ENCODE results near the gene HIPK4.
"Not testable (repeated sequence)": the region's sequence is repeated elsewhere in the genome, so short reads cannot be mapped to it uniquely, and the experiment has no call there.

HIPK4 gene

GRCh38 chr19:40416918-40417642 lies 27.1 kb upstream of the HIPK4 start:
- no peak for DNase-seq (ENCODE audit: low read depth in 2 of 2)

DNA sequence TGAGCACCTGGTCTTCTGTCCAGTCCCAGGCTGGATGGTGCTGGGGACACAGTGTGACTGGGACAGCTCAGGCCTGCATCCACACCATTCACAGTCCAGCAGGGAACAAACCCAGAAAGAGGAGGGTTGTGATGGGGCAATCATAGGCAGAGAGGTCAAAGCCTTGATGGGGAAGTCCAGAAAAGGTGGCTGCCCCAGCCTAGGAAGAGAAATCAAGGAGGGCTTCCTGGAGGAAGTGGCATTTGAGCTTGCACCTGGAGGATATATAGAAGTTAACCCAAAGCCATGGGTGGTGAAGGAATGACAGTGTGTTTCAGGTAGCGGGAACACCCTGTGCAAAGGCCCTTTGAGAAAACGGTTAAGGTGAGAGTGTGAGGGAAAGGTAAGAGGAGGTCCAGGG lies 25.8 kb upstream of the HIPK4 start:
- DNase-seq (ENCODE audit: low read depth in 2 of 2): no peak

GRCh38 chr19:40414542-40415535 lies 24.9 kb upstream of the HIPK4 start:
- DNase-seq (ENCODE audit: low read depth in 2 of 2): no peak

DNA sequence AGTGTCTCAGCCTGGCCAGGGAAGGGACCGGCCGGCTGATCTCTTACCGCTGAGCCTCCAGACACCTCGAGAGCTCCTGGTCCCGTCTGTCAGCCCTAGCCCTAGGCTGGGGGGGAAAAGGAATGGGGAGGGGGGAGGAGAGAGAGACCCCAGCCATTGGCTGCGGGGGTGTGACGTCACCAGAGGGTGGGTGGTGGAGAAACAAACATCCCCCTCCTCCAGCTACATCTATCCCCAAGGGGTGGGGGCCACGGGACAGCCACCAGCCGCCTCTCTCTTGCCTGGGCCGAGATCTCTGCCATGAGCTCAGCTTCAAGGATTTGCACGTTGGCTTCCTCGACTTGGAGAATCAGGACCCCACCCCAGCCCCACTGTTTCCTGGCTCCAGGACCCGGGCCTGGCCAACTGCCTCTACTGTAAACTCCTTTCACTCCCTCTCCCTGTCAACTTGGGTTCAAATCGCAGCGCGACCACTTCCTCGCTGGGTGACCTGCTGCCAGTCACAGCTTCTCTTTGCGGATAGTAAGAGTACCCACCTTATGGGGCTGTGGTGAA lies 23.4 kb upstream of the HIPK4 start, which contains the start of gene PRX:
Gene PRX, minus strand, starts transcription at position 88 of the 555 bp plus-strand sequence. CDS start 5,446 bp downstream, outside the sequence.
- DNase-seq (ENCODE audit: low read depth in 2 of 2): no peak

GRCh38 chr19:40412866-40413265 lies 22.9 kb upstream of the HIPK4 start:
- DNase-seq (ENCODE audit: low read depth in 2 of 2): no peak

- no peak for DNase-seq (ENCODE audit: low read depth in 2 of 2)
Observed at GRCh38 chr19:40411958-40412499, 22.0 kb upstream of the HIPK4 start.

DNA sequence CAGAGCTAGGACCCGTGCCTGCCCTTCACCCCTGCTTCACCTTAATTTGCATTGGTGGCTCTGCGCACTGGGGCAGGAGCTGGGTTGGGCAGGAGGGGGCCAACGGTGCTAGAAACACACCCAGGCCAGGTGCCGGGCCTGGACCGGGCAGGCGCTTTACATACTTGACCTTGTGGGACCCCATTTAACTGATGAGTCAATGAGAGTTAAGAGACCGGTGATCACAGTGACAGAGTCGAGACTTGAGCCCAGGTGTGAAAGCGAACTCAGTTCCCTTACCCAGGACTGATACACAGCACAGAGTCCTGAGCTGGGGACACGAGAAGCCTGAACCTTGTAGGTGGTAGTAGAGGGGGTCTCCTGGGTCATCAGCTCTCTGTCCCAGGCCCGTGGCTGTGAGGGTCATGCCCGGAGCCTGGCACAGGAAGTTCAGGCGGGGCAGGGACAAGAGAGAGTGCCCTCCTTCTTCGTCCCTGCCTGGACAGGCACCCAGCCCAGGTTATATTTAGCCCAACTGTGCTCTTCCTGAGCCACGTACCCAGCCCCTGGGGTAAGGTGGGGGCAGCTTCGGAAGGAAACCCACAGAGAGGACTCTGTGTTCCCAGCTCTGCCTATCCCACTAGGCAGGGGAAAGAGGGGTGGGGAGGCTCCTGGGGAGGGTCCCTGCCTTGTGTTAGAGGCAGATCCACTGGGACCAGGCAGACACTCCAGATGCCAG lies 21.3 kb upstream of the HIPK4 start:
- no peak for DNase-seq (ENCODE audit: low read depth in 2 of 2)

GRCh38 chr19:40410030-40410389 lies 20.0 kb upstream of the HIPK4 start:
- no peak for DNase-seq (ENCODE audit: low read depth in 2 of 2)

DNA sequence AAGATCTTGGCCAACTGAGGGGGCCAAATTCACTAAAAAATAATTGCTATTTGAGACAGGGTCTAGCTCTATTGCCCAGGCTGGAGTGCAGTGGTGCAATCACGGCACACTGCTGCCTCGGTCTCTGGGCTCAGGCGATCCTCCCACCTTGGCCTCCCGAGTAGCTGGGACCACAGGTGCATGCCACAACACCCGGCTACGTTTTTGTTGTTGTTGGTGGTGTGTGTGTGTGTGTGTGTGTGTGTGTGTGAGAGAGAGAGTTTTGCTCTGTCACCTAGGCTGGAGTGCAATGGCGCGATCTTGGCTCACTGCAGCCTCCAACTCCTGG lies 18.6 kb upstream of the HIPK4 start:
- DNase-seq (ENCODE audit: low read depth in 2 of 2): not testable (repeated sequence)

DNA sequence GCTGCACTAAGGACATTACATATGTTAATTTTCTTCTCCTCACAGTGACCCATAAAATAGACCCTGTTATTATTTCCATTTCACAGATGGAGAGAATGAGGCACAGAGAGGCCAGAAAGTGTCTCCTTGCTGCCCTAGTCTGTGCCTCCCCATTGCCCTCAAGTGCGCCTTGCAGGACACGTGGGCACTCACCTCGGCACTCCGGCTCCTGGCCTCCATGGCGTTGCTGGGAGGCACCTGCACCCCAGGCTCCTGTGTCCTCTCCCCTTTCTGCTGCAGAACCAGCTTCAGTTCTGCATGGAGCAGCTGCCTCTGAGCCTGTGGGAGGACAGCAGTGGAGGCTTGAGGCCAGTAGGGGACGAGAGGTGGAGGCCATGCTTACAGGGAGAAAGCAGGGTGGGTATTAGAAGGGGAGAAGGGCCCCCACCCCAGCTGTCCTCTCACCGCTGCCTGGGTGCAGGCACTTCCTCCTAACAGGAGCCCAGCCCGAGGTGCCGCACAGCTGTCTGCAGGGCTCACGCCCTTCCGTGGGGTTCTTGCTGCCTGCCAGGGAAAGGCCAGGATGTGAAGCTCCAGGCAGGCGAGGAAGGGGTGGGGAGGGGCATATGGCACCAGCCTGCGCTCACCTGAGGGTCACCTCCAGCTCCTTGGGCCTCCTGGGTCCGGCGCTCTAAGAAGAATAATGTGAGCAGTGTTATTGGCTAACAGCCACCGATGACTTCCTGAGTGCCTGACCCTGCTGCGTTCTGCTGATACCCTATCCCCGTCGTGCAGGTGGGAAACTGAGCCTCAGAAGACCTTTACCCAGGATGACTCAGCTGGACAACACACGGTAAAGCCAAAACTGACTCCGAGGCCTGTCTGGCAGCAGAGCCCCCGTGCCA lies 18.0 kb upstream of the HIPK4 start:
- no peak for DNase-seq (ENCODE audit: low read depth in 2 of 2)

DNA sequence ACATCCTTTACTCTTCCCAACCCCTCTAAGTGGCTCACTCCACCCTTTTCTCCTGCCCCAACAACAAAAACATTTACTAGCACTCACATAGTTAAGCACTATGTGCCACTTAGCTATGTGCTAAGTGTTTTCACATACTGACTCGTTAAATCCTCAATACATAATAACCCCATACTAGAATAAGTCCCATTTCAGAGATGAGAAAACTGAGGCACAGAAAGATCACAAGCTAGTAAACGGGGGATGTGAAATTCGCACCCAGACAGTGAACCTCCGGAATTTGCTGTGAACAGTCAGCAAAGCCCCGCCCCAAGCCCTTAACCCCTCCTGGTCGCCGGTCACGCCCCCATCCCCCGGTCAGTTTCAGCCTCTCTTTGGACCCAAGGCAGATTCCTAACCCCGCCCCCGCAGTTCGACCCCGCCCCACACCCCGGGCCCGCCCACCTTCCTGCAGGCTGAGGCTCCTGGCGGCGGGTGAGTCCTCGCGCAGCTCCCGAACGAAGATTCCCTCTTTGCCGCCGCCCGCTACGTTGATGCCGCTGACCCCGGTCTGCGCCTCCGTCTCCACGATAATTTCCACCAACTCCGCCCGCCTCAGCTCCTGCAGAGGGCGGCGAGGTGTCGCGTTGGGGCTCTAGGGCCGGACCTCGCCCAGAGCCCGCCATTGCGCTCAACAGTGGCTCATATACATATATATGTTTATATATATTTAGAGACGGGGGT lies 13.4 kb upstream of the HIPK4 start:
- DNase-seq (ENCODE audit: low read depth in 2 of 2): peak; percentile 49 to 53

DNA sequence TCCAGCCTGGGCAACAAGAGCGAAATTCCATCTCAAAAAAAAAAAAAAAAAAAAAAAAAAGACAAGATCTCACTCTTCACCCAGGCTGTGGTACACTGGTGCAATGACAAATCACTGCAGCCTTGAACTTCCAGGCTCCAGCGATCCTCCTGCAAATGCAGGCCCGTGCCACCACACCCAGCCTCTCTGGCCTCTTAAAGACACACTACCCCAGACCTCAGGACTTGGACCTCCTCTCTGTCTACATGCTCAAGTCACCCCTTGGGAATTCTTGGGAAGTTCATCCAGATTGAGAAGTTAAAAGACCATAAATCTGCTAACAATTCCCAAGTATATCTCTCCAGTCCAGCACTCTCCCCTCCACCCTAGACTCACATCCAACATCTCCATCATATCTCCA lies 10.6 kb upstream of the HIPK4 start:
- DNase-seq (ENCODE audit: low read depth in 2 of 2): no peak

DNA sequence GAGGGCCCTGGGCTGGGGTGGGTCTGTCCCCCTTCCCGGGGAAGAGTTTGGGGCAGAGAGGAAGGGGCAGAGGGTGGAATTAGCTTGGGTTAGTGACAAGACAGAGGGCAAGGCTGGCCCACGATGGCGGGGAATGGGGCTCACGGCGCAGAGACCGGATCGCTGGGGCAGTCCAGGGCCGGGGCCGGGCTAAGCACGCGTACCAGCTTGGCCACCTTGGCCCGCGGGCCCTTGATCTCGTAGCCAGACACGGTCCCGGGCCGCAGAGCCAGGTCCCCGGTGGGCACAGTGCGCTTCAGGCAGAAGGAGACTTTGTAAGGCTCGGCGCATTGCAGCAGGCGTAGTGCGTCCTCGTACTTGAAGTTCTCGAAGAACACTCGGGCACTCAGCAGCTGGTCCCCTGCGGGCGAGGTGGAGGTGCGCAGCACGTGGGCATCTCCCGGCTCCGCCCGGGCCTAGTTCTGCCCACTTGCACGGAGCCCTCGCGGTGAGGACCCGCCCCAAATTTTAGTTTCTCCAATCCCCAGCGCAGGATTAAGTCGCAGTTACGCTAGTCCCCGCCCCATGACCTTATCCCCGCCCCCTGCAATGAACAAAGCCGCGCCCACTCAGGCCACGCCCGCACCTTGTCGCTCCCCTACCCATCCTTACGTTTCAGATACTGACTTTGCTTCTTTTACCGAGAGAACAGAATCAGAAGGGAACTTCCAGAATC lies 8.6 kb upstream of the HIPK4 start:
- peak in 1 of 2 experiments; percentile 2 for DNase-seq (ENCODE audit: low read depth in 2 of 2)

GRCh38 chr19:40397568-40397906 lies 7.6 kb upstream of the HIPK4 start:
- DNase-seq (ENCODE audit: low read depth in 2 of 2): no peak

- no peak for DNase-seq (ENCODE audit: low read depth in 2 of 2)
Observed at GRCh38 chr19:40396886-40397567, 7.0 kb upstream of the HIPK4 start.

DNA sequence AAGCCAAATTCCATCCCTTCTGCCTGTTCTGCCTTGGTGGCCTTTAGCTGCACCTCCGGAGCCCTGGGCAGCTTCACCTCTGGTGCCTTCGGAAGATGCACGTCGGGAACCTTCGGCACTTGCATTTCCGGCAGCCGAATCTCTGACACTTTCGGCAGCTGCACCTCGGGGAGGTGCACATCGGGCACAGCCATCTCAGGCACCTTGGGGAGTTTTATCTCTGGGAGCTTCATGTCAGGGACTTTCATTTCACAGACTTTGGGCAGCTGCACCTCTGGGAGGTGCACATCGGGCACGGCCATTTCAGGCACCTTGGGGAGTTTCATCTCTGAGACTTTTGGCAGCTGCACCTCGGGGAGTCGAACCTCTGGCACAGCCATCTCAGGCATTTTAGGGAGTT lies 6.0 kb upstream of the HIPK4 start:
- no peak for DNase-seq (ENCODE audit: low read depth in 2 of 2)

DNA sequence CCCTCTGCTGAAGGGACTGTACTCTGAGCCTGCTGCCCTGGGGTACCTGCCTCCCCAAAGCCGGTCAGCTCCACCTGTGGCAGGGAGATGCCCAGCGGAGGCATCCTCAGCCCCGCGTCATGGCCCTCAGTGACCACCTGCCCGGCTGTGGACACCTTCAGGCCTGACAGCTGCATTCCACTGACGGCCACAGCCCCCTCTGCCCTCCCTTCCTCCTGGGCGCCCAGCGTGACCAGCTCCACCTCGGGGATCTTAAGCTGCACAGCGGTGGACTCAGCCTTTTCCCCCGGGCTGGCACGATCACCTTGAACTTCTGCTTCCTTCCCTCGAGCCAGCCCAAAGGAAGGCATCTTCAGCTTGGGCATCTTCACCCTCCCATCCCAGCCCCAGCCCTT lies 4.8 kb upstream of the HIPK4 start:
- DNase-seq (ENCODE audit: low read depth in 2 of 2): no peak

DNA sequence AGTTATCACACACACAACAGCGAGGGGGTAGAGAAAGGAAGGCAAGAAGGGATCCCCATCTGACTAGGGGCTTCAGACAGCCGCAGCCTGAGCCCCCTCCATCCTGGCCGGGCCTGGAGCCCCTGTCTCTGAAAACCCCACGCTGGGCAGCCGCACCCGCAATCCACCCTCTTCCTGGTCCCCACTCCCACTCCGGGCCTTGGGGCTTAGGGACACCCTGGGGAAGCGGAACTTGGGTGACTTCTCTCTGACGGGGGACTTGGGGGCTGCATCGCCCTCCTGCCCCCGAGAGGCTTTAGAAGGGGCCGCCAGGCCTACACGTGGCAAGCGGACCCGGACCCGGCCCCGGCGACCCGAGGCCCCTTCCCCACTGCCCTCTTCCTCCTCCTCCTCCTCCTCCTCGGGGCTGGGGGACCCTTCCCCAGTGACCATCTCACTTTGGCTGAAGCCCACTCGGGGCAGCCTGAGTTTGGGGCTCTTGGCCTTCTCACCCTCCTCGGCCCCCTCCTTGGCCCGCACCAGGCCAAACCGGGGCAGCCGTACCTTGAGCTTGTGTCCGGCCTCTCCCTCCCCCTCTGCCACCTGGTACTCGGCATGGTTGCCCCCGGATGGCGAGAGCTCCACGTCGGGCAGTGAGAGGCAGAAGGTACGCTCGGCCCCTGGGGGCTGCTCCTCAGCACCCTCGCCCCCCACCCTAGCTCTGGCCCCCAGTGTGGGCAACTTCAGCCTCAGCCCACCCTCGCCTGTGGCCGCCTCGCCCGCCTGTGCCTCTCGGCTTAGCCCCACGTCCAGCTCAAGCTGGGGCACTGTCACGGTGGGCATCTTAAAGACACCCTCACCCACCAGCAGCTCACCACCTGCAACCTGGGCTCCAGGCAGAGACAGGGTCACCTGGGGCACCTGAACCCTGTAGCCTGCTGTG lies 4.2 kb upstream of the HIPK4 start:
- no peak for DNase-seq (ENCODE audit: low read depth in 2 of 2)
